A204.1 (cell line): Measurements from ENCODE around the gene SELE.

Experiments used
- FAIRE-seq: peaks from 2 replicates; lab custom pipeline; 2012; peaks lifted over from hg19 to GRCh38; lab: Jason Lieb, UNC

The SELE gene

GRCh38 chr1:169733924-169734323 lies at the start of gene SELE:
SELE (minus strand) TSS chr1:169734079; CDS start chr1:169733612, 467 bp downstream.
- FAIRE-seq = no peak

GRCh38 chr1:169782596-169782995 lies 48.7 kb upstream of the SELE start:
- FAIRE-seq = no peak

- FAIRE-seq = no peak
Observed at GRCh38 chr1:169779970-169780369, 46.1 kb upstream of the SELE start.

GRCh38 chr1:169779150-169779549 lies 45.3 kb upstream of the SELE start:
- FAIRE-seq = no peak

- FAIRE-seq = no peak
Observed at GRCh38 chr1:169776440-169776839, 42.6 kb upstream of the SELE start.

- no peak for FAIRE-seq
Observed at GRCh38 chr1:169768161-169768560, 34.3 kb upstream of the SELE start.

GRCh38 chr1:169765580-169766331 lies 31.9 kb upstream of the SELE start:
- FAIRE-seq = no peak

GRCh38 chr1:169764919-169765318 lies 31.0 kb upstream of the SELE start:
- no peak for FAIRE-seq

- no peak for FAIRE-seq
Observed at GRCh38 chr1:169762699-169763098, 28.8 kb upstream of the SELE start.

GRCh38 chr1:169759038-169759437 lies 25.2 kb upstream of the SELE start:
- FAIRE-seq = no peak

GRCh38 chr1:169753549-169753948 lies 19.7 kb upstream of the SELE start:
- FAIRE-seq = no peak

GRCh38 chr1:169750041-169750440 lies 16.2 kb upstream of the SELE start:
- FAIRE-seq = no peak

- FAIRE-seq = no peak
Observed at GRCh38 chr1:169746550-169746949, 12.7 kb upstream of the SELE start.

GRCh38 chr1:169745015-169745861 lies 11.4 kb upstream of the SELE start:
- no peak for FAIRE-seq

- FAIRE-seq = no peak
Observed at GRCh38 chr1:169741666-169742394, 8.0 kb upstream of the SELE start.

- no peak for FAIRE-seq
Observed at GRCh38 chr1:169739980-169740379, 6.1 kb upstream of the SELE start.

- FAIRE-seq = no peak
Observed at GRCh38 chr1:169731446-169731845, 2.4 kb downstream of the SELE start.

GRCh38 chr1:169729991-169730390 lies 3.9 kb downstream of the SELE start:
- no peak for FAIRE-seq

GRCh38 chr1:169727307-169727706 lies 6.6 kb downstream of the SELE start:
- no peak for FAIRE-seq

GRCh38 chr1:169726851-169727250 lies 7.0 kb downstream of the SELE start:
- FAIRE-seq = no peak

GRCh38 chr1:169725930-169726329 lies 7.9 kb downstream of the SELE start:
- no peak for FAIRE-seq

GRCh38 chr1:169724168-169724567 lies 9.7 kb downstream of the SELE start:
- no peak for FAIRE-seq

- FAIRE-seq = no peak
Observed at GRCh38 chr1:169723763-169724162, 10.1 kb downstream of the SELE start.
